Activated CD4-positive, alpha-beta memory T cell treated with anti-CD3 and anti-CD28 coated beads for 36 hours (primary cell): Measurements from ENCODE around the gene GYG1. TPM values are rescaled to one million over a fixed set of nuclear protein-coding genes. Genes with fewer than 3 reads are reported as not detected.

Experiments
- CTCF ChIA-PET: fragments of 350-600 bp; sonication (Branson Sonifier 250); formaldehyde crosslinking; loops from one replicate; lab custom pipeline; 2021; ENCODE audit warnings: antibody characterized with exemption, inconsistent platforms; lab: Charles Lee
- POLR2A ChIA-PET: fragments of 350-600 bp; sonication (Branson Sonifier 250); formaldehyde crosslinking; loops from one replicate; lab custom pipeline; 2021; ENCODE audit warnings: antibody characterized with exemption; lab: Charles Lee
- DNase-seq: peaks from one replicate; pipeline ENCODE4 v3.0.0-alpha.2; 2020
- H3K27ac Mint-ChIP-seq: one replicate; pipeline ENCODE4 v1.8.0; 2021; ENCODE audit warnings: mixed read lengths
- H3K27me3 Mint-ChIP-seq: one replicate; pipeline ENCODE4 v1.8.0; 2021; ENCODE audit warnings: mixed read lengths
- H3K36me3 Mint-ChIP-seq: one replicate; pipeline ENCODE4 v1.8.0; 2021; ENCODE audit warnings: mixed read lengths
- H3K4me1 Mint-ChIP-seq: one replicate; pipeline ENCODE4 v1.8.0; 2021; ENCODE audit warnings: low read depth, mixed read lengths
- H3K4me3 Mint-ChIP-seq: one replicate; pipeline ENCODE4 v1.8.0; 2021; ENCODE audit warnings: mild to moderate bottlenecking, mixed read lengths
- H3K9me3 Mint-ChIP-seq: one replicate; pipeline ENCODE4 v1.8.0; 2021; ENCODE audit warnings: mixed read lengths
- intact Hi-C: fragments of 100-400 bp; cut with micrococcal nuclease; formaldehyde crosslinking; loops from one replicate; pipeline ENCODE4 v1.15.1; 2023
- total RNA-seq, 2 experiments: library from RNA; stranded (reverse); gene quantifications; one replicate each; pipeline ENCODE4 v1.2.3, GENCODE V29; 2021

GYG1 gene
- total RNA-seq, 2 experiments from 2014 or later = 21.5 to 22.1 TPM

DNA sequence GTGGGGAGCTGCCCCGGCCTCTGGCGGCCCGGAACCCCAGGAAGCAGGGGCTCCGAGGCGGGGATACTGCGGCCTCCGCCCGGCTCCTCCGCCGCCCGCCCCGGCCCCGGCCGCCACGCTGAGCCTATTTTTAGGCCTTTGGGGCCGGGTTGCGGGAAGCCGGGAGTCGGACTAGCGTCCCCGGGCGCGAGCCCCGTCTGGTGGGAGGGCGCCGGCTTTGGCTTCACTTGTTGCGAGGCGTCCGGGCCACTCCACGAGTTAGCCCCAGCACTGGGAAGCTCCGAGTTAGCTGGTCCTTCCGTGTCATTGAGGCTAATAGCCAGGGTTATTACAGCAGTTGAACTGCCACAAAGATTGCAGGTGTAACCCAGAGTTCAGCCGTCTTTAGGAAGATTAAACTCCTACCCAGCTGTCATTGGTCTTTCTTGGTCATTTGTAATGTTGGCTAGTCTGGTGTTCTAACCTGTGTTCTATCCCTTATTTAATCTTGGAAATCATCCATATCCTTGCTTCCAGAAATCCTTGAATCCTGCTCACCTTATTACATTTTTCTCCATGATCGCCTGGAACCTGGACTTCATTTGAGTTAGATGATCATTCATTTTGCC is 791 bp downstream of the GYG1 start:
- peak; percentile 44 for DNase-seq
- ChIA-PET CTCF (interaction anchor here (0.8 to 2.4 kb wide), 4 partner anchors 10 to 128 kb away, joined by 3 to 6 read pairs (median 4); no protein-coding TSS in a partner anchor), POLR2A (interaction anchor here (1.0 to 1.5 kb wide), 8 partner anchors 10 to 138 kb away, joined by 3 to 6 read pairs (median 3); partner anchors contain the start of gene HPS3)
- Mint-ChIP-seq H3K4me1 (peaks cover 30% of the 10 kb centered on the region), H3K9me3 (no peaks in the 10 kb centered on the region), H3K27ac (peak overlapping the region; percentile 58), H3K27me3 (no peaks in the 10 kb centered on the region), H3K4me3 (peak overlapping the region; percentile 68), H3K36me3 (peaks cover 19% of the 10 kb centered on the region)
- intact Hi-C loops = no loop called here

DNA sequence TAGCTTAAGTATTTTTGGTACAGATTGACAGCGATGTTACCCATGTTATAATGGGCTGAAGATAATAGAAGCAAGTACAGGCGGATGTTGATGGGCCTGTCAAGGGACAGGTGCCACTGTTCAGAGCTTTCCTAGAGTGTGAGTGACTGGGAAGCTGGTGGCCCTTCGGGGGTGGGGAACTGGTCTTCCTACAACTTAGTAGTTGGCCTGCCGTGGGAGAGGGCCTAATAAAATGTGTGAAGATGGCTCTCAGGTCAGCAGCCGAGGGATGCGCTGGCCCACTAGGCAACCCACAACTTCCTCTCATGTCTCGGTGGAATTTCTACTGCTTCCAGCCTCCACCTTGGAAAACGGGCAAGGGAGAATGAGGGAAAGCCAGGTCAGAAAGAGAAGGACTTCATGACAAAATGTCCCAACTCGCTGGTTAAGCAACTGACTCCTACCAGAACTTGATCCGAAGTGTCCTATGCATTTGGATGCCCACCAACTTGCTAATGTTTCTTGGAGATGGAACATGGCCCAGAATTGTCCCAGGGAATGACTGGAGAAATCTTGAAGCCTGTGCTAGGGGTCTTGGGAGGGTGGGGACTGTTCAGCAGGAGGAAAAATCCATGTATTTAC is 1.4 kb downstream of the GYG1 start:
- Mint-ChIP-seq H3K27me3 (no peaks in the 10 kb centered on the region), H3K36me3 (peaks cover 19% of the 10 kb centered on the region), H3K27ac (peak overlapping the region; percentile 50), H3K9me3 (no peaks in the 10 kb centered on the region), H3K4me1 (peaks cover 30% of the 10 kb centered on the region), H3K4me3 (peak overlapping the region; percentile 68)
- POLR2A ChIA-PET = interaction anchor here (1.0 to 1.5 kb wide), 7 partner anchors 10 to 136 kb away, joined by 3 to 6 read pairs (median 3); partner anchors contain the start of gene HPS3
- CTCF ChIA-PET = interaction anchor here (0.8 to 2.4 kb wide), 4 partner anchors 10 to 128 kb away, joined by 3 to 6 read pairs (median 4); no protein-coding TSS in a partner anchor
- no peak for DNase-seq
- intact Hi-C loops = no loop called here

DNA sequence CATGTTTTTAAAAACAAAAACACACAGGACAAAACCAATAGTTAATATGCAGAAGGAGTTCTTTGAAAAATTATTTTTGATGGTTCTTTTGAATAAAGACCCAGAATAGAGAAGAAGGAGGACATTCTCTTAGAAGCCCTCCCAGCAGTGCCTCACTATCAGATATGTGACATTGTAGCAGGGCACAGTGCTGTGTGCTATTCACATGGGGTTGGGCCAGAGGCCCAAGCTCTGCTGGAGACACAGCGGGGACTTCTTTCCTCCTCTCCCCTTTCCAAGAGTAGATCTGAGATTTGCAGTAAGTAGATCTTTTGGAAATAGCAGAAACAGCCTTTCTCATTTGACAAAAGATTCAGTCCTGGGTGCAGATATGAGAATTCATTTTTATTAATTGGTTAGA is 6.3 kb downstream of the GYG1 start:
- no peak overlapping the region for H3K4me3 Mint-ChIP-seq
- ChIA-PET POLR2A (no interaction called here), CTCF (no interaction called here)
- no peaks in the 10 kb centered on the region for H3K9me3 Mint-ChIP-seq
- no peaks in the 10 kb centered on the region for H3K27me3 Mint-ChIP-seq
- peaks cover 34% of the 10 kb centered on the region for H3K4me1 Mint-ChIP-seq
- DNase-seq = no peak
- intact Hi-C loops = no loop called here
- H3K36me3 Mint-ChIP-seq = peaks cover 38% of the 10 kb centered on the region
- H3K27ac Mint-ChIP-seq = no peak overlapping the region

DNA sequence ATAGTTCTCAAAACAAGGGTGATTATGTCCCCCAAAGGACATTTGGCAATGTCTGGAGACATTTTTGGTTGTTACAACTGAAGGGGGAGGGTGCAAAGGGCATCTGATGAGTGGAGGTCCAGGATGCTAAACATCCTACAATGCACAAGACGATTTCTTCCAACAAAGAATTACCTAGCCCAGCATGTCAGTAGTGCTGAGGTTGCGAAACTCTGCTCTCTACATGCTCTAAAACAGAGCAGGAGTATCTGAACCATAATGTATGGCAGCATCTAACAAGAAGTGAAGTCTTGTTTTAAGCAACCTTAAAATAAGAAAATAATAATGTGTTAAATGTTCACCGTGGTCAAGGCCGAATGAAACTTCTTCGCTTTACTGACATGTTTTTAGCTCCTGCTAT is 7.0 kb downstream of the GYG1 start:
- intact Hi-C loops = no loop called here

DNA sequence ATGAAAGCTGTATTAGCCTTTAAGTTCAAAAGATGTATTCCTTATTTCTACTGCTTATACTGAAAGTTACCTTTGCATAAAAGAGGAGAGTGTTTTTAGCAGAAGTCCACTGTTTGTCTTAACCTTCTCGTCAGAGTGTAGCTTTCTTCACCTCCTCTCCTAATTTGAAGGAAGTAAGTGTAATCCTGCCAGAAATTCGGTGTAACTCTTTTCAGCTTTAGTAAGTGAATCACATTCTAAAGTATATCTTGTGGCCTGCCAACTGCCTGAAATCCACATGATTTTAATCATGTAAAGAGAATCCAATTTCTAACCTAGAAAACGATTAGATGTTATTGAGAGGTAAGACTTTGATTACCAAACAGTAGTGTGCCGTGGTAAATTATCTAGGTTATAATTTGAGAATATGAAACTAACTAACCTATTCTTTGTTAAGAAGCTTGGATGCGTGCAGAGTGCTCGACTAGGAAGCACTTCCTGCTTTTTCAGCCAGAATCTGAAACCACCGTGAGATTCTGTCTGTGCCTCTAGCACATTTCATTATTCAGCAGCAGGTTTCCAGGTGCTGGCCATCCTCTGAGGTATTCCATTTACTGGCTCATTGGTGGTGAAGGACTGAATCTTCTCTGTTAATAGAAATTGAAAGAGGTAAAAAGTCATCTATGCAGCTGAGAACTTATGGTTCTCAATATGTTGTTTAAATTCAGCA is 7.5 kb downstream of the GYG1 start:
- H3K9me3 Mint-ChIP-seq = no peaks in the 10 kb centered on the region
- H3K4me3 Mint-ChIP-seq = no peak overlapping the region
- H3K36me3 Mint-ChIP-seq = peaks cover 38% of the 10 kb centered on the region
- intact Hi-C loops = no loop called here
- ChIA-PET POLR2A (interaction anchor here (1.5 kb wide), 1 partner anchor 11 kb away, joined by 3 read pairs; no protein-coding TSS in a partner anchor), CTCF (interaction anchor here (0.7 kb wide), 1 partner anchor 44 kb away, joined by 3 read pairs; no protein-coding TSS in a partner anchor)
- no peaks in the 10 kb centered on the region for H3K27me3 Mint-ChIP-seq
- H3K4me1 Mint-ChIP-seq = peaks cover 26% of the 10 kb centered on the region
- peak overlapping the region; percentile 67 for H3K27ac Mint-ChIP-seq
- no peak for DNase-seq

More for the DNA sequence above, 7.0 kb downstream of the GYG1 start:
- no peak overlapping the region for H3K4me3 Mint-ChIP-seq
- peaks cover 38% of the 10 kb centered on the region for H3K36me3 Mint-ChIP-seq
- ChIA-PET CTCF (interaction anchor here (0.7 kb wide), 1 partner anchor 44 kb away, joined by 3 read pairs; no protein-coding TSS in a partner anchor), POLR2A (no interaction called here)
- no peak for DNase-seq
- no peaks in the 10 kb centered on the region for H3K27me3 Mint-ChIP-seq
- H3K27ac Mint-ChIP-seq = no peak overlapping the region
- H3K9me3 Mint-ChIP-seq = no peaks in the 10 kb centered on the region
- H3K4me1 Mint-ChIP-seq = peaks cover 28% of the 10 kb centered on the region

DNA sequence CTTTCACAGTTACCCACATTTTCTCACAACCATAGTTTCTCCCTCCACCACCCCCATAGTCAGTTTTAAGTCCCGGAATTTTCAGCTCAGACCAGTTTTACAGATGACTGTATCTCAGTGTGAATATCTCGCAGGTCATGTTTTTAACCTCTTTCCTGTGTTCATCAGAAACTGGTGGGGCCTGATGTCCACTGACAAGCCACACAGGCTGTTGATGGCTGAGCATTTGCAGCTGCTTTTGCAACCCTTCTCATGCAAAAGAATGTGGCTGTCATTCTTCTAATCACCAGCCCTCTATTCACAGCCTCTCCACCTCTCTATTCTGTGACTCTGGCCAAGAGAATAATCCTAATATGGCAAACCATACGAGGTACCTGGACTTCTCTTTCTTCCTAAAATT is 8.5 kb downstream of the GYG1 start:
- intact Hi-C loops = no loop called here
- DNase-seq = no peak
- peaks cover 30% of the 10 kb centered on the region for H3K4me1 Mint-ChIP-seq
- CTCF ChIA-PET = no interaction called here
- no peaks in the 10 kb centered on the region for H3K9me3 Mint-ChIP-seq
- no peak overlapping the region for H3K4me3 Mint-ChIP-seq
- peaks cover 42% of the 10 kb centered on the region for H3K36me3 Mint-ChIP-seq
- no peak overlapping the region for H3K27ac Mint-ChIP-seq
- no peaks in the 10 kb centered on the region for H3K27me3 Mint-ChIP-seq
- POLR2A ChIA-PET = interaction anchor here (1.5 kb wide), 1 partner anchor 10 kb away, joined by 3 read pairs; no protein-coding TSS in a partner anchor

DNA sequence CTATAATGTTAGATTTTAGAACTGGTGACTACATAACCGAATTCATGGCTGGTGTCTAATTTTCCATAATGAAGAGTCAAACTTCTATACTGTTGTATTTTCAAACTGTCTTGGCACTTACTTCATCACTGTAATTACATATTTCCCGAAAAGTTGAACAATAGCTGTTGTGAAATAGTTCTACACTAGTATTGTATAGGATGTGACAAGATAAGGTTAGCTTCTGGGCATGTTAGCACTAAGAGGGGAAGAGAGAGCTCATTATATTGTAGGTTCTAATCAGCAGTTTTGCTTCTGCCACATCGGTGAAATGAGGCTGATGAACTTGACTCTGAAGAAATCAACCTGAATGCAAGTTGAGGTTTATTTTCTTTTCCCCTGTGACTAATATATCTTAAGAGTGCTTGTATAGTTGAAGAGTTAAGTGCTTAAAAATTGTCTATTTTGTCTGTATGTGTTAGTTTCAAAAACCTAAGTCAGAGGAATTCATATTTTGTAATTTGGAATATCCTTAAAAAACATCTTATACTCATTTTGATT is 8.9 kb downstream of the GYG1 start:
- ChIA-PET POLR2A (interaction anchor here (1.5 kb wide), 1 partner anchor 9 kb away, joined by 3 read pairs; no protein-coding TSS in a partner anchor), CTCF (interaction anchor here (0.9 kb wide), 1 partner anchor 12 kb away, joined by 3 read pairs; no protein-coding TSS in a partner anchor)
- Mint-ChIP-seq H3K4me3 (no peak overlapping the region), H3K9me3 (no peaks in the 10 kb centered on the region), H3K27me3 (no peaks in the 10 kb centered on the region), H3K4me1 (peaks cover 30% of the 10 kb centered on the region), H3K27ac (no peak overlapping the region), H3K36me3 (peaks cover 40% of the 10 kb centered on the region)
- intact Hi-C loops = no loop called here
- DNase-seq = no peak

DNA sequence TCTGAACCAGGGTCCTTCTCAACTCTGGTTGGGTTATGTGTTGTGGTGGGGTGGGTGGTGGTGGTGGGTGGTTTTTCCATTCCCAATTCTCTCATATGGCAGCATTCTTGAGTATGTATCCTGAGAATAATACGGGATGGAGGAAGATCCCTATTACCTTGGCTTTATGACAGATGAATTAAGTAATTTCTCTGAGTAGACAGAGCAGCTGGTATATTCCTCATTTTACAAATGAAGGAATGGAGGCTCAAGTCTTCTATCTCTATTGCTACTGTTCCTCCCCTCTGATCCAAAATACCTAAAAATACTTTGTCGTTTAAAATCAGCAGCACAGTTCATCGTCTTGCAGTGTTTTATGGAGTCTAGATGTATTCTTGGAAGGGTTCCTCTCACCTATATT is 10.4 kb downstream of the GYG1 start:
- Mint-ChIP-seq H3K27me3 (no peaks in the 10 kb centered on the region), H3K36me3 (peaks cover 29% of the 10 kb centered on the region), H3K27ac (no peak overlapping the region), H3K9me3 (no peaks in the 10 kb centered on the region), H3K4me3 (no peak overlapping the region), H3K4me1 (peaks cover 30% of the 10 kb centered on the region)
- ChIA-PET POLR2A (no interaction called here), CTCF (interaction anchor here (1.2 kb wide), 1 partner anchor 9 kb away, joined by 4 read pairs; no protein-coding TSS in a partner anchor)
- DNase-seq = no peak
- intact Hi-C loops = no loop called here

DNA sequence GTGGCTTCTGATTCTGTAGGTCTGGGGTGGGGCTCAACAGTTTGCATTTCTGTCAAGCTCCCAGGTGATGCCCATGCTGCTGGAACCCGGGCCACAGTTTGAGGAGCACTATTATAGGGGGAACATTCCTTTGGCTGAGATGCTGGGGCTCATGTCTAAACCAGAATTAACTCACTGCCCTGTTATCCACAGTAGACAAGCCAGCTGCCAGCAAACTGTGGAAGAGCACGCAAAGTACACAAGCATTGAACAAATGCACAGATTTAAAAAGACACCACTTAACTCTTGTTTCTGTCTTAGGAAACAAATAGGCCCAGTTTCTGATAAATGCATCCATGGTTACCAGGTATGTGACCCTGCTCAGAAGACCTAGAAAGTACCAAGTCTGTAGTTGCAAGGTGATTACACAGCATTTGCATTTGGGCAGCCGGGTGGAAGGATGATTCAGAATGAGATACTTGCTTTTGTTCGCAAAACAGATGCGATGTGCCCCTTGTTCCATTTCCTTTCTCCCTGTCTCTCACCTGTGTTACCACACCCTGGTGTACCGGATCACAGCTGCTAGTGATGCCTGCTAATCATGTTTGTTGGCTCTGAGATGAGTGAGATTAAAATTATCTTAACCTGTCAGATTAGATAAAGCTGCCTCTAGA is 12.4 kb downstream of the GYG1 start:
- POLR2A ChIA-PET = interaction anchor here (2.2 kb wide), 1 partner anchor 12 kb away, joined by 6 read pairs; no protein-coding TSS in a partner anchor
- peaks cover 33% of the 10 kb centered on the region for H3K36me3 Mint-ChIP-seq
- CTCF ChIA-PET = interaction anchor here (1.0 kb wide), 1 partner anchor 49 kb away, joined by 4 read pairs; no protein-coding TSS in a partner anchor
- H3K4me3 Mint-ChIP-seq = no peak overlapping the region
- DNase-seq = peak; percentile 52
- no peak overlapping the region for H3K27ac Mint-ChIP-seq
- H3K27me3 Mint-ChIP-seq = no peaks in the 10 kb centered on the region
- peaks cover 23% of the 10 kb centered on the region for H3K4me1 Mint-ChIP-seq
- H3K9me3 Mint-ChIP-seq = no peaks in the 10 kb centered on the region
- intact Hi-C loops = loop anchor here (2.0 kb wide), 1 partner anchor 13 kb away; the partner anchor contains the start of gene GYG1

DNA sequence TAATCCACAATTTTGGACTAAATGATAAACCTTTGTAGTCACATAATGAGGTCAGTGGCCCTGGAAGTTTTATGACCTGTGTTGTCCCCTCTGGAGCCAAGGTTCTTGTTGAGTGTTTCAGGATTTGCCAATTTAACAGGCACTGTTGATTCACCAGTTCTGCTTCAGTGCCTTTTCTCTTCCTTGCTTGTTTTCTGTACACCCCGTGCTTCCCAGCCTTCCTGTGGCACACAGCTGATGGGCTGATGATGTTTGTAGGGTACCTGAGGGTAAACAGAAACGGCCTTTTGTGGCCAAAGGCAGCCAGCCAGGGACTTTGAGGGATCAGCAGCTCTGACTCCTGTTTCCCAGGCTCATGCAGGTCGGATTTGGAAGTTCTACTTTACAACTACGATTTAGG is 13.3 kb downstream of the GYG1 start:
- Mint-ChIP-seq H3K36me3 (peaks cover 30% of the 10 kb centered on the region), H3K4me3 (no peak overlapping the region), H3K4me1 (peaks cover 20% of the 10 kb centered on the region), H3K9me3 (no peaks in the 10 kb centered on the region), H3K27ac (no peak overlapping the region), H3K27me3 (no peaks in the 10 kb centered on the region)
- intact Hi-C loops = loop anchor here (2.0 to 5.0 kb wide), 2 partner anchors 14 to 38 kb away; partner anchors contain the start of gene GYG1
- DNase-seq = no peak
- ChIA-PET POLR2A (interaction anchor here (2.2 kb wide), 1 partner anchor 12 kb away, joined by 6 read pairs; no protein-coding TSS in a partner anchor), CTCF (interaction anchor here (1.0 kb wide), 1 partner anchor 49 kb away, joined by 4 read pairs; no protein-coding TSS in a partner anchor)

DNA sequence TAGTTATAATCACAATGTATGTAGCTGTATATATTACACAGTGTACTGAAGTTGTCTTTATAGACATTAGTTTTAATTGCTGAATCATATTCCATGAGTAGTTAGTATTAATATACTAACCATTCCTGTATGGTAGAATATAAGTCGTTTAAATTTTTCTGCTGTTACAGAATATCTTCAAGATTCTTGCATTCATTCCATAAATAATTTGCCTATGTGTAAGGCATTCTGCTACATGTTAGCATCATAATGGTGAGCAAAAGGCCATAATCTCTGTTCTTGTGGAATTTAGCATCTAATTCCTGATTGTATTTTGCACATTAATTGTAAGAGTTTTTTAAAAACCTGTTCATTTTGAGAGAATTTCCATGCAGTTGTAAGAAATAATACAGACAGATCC is 14.1 kb downstream of the GYG1 start:
- Mint-ChIP-seq H3K4me1 (peaks cover 18% of the 10 kb centered on the region), H3K27ac (no peak overlapping the region), H3K36me3 (peaks cover 29% of the 10 kb centered on the region), H3K9me3 (no peaks in the 10 kb centered on the region), H3K27me3 (no peaks in the 10 kb centered on the region), H3K4me3 (no peak overlapping the region)
- ChIA-PET CTCF (no interaction called here), POLR2A (interaction anchor here (2.2 kb wide), 1 partner anchor 13 kb away, joined by 6 read pairs; no protein-coding TSS in a partner anchor)
- no peak for DNase-seq
- intact Hi-C loops = loop anchor here (2.0 to 5.0 kb wide), 2 partner anchors 15 to 37 kb away; partner anchors contain the start of gene GYG1
